NOMO-1 treated with DMSO at 0.1 percent for 48 hours (cell line): Measurements from ENCODE around the gene SNRNP25.
A peak's percentile ranks its signal among the peaks of the same experiment; 100 is the strongest.
"Not testable (repeated sequence)": the region's sequence is repeated elsewhere in the genome, so short reads cannot be mapped to it uniquely, and the experiment has no call there.

Experiments
- DNase-seq: peaks from one replicate; lab custom pipeline; 2025; ENCODE audit not compliant: unreplicated experiment; lab: John Stamatoyannopoulos, UW

SNRNP25 gene

GRCh38 chr16:41439-42068 is 12.1 kb upstream of the SNRNP25 start:
- no peak for DNase-seq

- DNase-seq: no peak
Measured at GRCh38 chr16:42069-42457, 11.6 kb upstream of the SNRNP25 start.

GRCh38 chr16:42691-43090 is 10.9 kb upstream of the SNRNP25 start:
- no peak for DNase-seq

DNA sequence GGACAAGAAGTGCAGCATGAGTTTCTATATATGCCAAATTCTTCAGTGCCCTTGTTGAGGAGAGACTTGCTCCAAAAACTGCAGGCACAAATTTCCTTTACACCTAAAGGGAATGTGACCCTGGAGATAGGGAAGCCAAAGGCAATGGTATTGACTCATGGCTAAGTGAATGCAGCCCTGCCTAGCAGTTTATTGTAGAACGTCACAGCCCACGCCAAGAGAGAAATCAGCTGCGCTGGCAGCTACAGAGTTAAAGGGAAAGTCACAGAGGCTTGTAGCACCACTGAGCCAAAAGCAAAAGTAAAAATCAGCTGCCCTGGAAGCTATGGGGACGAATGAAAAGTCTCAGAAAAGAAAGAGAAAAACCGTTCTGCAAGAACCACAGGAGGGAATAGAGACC is 10.3 kb upstream of the SNRNP25 start:
- DNase-seq: no peak

DNA sequence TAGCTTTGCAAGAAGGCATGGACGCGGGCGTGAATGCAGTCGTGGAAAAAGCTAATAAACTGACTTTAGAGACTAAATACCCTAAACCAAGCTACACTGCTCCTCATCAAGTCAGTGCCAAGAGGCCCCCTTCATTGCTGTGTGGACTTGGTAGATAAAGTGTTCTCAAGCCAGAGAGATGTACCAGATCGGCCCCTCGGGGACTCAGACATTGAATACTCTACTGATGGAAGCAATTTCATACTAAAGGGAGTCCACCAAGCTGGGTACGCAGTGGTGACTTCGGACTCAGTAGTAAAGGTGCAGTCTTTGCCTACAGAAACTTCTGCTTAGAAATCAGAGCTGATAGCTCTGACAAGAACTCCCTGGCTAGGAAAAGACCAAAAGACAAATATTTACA is 9.0 kb upstream of the SNRNP25 start:
- DNase-seq: no peak

- DNase-seq: no peak
Measured at GRCh38 chr16:45454-45853, 8.2 kb upstream of the SNRNP25 start.

- not testable (repeated sequence) for DNase-seq
Measured at GRCh38 chr16:46510-46909, 7.1 kb upstream of the SNRNP25 start.

DNA sequence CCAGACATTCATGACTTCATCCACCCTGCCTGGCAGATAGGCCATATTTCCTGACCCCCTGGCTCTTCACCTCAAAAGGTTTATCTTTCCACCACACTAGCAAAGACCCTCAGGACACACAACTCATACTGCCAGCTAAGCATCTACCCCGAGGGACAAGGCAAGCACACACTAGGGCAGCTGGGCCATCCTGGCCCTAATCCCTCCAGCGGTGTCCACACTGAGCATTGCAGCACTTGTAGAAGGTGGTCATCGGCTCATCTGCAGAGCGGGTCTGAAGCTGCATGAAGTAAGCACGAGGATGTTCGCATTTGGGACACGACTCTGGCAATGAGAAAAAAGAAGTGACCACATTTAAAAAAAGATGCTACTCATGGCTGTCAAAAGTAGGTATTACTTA is 6.4 kb upstream of the SNRNP25 start:
- no peak for DNase-seq

GRCh38 chr16:50769-51591 is 2.6 kb upstream of the SNRNP25 start:
- no peak for DNase-seq

DNA sequence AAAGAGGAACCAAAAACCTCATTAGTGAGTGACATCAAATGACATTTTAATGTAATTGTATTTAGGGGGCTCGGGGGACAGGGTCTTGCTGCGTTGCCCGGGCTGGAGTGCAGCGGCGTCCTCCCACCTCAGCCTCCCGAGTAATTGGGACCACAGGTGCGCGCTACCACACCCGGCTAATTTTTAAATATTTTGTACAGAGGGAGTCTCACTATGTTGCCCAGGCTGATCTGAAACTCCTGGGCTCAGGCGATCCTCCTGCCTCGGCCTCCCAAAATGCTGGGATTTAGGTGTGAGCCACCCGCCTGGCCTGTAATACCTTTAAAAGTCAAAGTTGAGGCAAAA is 581 bp downstream of the SNRNP25 start:
- peak; percentile 30 for DNase-seq

DNA sequence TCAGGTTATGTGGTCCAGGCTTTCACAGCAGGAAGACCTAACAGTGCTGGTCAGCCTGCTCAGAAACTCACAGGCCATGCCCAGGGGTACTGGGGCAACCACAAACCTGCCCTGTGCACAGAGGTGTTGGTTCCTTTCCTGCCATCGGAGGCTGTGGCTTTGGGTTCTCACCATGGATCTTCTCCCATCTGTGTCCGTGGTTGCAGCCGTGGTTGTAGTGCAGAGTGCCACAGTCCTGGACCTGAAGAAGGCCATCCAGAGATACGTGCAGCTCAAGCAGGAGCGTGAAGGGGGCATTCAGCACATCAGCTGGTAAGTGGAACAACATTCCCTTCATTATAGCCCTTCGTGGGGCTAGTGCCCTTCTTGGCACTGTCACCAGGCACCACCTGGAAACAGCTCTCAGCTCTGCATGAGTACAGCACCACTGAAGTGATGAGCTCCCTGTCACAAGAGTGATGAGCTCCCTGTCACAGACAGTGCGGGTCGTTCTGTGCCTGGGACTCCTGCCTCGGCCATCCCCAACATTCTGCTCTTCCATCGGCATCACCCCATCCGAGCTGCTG is 2.0 kb downstream of the SNRNP25 start:
- DNase-seq: no peak

DNA sequence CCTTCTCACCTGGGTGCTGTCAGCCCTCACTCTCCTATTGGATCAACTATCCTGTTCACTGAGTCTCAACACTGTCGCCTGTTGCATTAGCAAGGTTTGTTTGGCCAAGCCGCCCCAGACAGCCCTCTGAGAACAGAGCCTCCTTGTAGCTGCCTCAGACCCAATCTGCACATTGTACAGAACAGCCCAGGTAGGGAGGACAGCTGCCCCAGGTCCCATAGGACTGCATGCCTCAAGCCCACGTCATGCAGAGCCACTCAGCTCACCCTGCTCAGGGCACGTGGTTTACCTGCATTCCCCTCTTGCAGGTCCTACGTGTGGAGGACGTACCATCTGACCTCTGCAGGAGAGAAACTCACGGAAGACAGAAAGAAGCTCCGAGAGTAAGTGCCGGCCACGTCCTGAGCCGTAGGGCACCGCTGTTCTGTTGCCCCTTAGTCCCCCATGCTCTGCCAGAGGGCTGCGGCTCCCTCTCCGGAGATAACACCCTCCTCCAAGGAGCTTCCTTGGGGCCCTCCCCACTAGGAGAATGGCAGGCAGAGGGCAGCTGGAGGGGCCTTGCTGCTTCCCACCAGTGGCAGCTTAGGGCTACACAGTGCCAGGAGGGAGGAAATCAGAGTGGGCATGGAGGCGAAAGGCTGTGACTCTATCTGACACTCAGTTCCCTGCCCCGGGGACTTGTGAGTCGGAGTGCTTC is 2.8 kb downstream of the SNRNP25 start:
- no peak for DNase-seq

DNA sequence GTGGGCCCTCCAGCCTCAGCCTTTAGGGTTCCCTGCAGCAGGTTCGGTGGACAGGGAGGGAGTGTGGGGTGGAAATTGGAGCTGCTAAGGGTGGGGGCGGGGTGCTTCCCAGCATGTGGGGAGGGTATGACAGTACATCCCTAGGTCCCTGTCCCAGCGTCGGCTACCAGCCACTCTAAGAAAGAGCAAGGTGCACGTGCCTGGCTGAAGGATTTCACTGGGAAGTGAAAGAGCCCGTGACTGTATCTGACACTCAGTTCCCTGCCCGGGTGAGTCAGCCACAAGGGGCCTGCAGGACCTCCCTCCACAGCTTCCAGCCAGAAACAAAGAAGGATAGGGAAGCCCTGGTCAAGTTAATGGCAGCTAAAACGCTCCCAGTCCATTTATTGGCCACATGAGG is 4.1 kb downstream of the SNRNP25 start:
- no peak for DNase-seq

DNA sequence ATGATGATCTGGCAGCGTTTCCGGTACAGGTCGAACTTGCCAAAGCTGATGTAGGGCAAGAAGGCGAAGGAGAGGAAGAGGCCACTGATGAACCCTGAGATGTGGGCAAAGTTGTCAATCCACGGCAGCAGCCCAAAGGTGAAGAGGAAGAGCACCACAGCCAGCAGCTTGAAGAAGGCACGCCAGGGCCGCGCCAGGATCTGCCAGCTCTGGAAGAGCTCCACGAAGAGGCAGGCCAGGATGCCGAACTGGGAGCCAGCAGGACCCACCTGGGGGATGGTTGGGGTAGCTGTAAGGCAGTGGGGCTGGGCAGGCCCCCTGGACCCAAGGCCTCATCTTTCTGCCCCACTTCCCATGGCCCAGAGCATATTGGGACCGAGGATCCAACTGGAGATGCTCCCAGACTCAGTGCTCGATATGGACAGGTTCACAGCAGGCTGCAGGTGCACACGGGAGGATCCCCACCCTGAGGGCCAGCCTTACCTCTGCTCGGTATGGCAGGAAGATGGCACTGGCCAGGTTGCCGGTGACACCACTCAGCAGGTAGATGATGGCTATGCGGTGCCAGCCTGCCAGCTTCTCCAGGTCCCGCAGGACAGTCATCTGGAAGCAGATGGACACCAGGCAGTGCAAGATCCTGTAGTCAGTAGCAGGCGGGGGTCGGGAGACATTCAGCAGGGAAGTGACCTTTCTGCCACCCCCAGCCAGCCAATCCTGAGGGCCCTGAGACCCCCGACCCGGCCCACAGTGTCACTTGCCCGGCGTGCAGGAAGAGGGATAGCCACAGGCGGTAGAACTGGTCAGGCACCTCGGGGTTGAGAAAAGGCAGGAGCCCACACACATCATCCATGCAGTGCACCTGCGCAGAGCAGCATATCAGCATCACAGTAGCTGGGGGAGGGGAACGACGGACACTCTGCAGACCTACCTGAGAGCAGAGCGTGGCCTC is 5.1 kb downstream of the SNRNP25 start:
- no peak for DNase-seq

- DNase-seq: no peak
Measured at GRCh38 chr16:59440-60059, 5.9 kb downstream of the SNRNP25 start.

GRCh38 chr16:60166-60565 is 6.5 kb downstream of the SNRNP25 start:
- DNase-seq: no peak

DNA sequence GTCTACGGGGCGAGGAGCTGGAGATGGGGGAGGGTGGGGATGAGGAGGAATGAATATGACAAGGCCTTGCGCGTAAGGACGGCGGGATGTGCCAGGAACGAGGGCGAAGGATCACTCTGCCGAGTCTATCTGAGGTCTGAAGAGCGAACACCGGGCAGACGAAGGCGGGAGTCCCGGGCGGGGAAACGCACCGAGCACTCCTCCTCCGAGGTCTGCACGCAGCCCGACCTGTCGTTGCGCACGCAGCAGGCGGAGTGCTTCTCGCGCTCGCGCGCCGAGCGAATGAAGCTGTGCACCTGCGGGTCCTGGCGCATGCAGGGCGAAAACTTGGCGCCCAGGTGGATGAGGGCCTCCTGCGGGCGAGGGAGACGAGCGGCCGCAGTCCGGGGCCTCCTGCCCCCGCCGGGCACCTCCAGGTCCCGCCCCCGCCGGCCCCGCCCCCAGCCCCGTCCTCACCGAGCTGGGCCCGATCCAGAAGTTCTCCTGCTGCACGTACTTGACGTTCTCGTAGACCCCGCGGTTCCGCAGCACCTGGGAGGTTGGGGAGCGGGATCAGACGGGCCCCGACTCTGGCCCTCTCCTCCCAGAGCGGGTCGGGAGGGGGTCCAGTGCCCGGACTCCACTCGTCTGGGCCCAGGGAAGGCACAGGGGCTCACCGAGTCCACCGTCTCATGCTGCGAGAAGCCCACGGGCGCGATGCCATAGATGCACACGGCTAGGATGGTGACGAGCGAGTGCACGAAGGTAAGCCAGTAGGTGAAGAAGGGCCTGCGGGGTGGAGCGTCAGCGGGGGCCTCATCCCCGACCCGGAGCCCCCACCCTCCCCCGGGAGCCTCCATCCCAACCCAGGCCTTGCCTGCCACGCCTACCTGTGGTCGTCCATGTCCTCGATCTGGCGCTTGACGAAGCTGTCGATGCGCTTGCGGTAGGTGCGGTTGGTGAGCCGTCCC is 7.6 kb downstream of the SNRNP25 start:
- DNase-seq: no peak

- no peak for DNase-seq
Measured at GRCh38 chr16:61879-62281, 8.3 kb downstream of the SNRNP25 start.

DNA sequence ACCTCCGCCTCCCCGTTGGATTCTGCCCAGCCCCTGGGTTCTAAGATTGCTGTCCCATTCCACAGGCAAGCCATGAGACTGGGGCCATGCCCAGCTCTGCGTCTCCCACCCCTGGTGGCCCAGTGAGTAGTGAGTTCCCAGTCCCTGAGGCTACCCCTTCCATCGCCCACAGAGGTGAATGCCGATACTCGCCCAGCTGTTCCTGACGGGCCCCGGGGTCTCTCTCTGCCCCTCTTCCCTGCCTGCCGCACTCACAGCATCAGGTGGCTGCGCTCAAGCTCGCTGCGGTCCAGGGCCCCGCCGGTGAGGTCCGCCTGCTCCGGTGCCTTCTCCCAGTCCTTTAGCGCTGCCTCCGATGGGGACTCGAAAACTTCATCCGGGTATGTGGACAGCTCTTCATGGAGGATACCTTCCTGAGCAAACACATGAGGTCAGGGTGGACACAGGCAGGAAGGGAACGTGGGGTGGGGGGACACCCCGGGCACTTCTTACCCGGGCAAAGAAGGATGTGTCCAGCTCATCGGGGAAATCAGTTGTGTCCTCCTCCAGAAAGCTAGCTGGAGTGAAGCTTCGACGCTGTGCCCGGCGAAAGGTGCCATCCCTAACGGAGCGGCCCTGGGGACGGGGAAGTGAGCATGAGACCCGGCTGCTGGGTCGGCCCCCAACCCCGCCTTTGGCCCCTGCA is 8.8 kb downstream of the SNRNP25 start:
- no peak for DNase-seq
